Suppressor macrophage treated with lipopolysaccharide for 4 hours (primary cell): ENCODE data around the gene RSBN1.

Experiments
- DNase-seq: peaks from one replicate; pipeline ENCODE4 v3.0.0-alpha.2; 2020

The RSBN1 gene

DNA sequence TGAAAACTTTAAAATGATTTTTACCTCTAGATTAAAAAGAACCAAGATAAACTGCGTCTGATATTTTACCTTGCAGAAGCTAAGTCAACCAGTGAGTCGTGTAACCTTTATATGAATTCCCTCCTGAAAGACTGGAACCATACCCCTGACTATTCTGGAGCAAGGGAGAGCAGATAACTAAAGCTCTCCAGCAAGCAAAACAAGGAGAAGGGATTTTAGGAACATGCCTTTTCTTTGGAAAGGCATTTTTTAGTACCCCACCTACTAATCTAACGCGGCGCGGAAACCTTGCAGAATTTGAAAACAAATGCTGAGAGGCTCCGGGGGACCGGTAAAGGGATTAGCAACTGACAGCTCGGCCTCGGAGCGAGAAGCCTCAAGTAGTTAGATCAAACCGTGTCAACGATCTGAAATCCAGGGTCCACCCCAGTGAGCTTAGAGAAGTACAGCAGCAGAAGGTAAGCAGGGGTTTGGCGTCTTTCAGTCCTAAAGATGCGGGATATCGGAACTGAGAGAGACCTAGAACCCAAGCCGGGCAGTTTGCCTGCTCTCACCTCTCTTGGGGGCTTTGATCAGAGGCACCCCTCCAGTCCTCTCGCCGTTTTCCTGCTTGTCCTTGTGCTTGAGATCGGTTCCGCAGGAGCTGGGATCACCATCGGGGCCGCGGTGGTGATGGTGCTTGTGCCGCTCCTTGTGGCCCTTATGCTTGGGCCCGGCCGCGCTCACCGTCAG, 954 bp downstream of the RSBN1 start:
- peak; percentile 32 for DNase-seq

DNA sequence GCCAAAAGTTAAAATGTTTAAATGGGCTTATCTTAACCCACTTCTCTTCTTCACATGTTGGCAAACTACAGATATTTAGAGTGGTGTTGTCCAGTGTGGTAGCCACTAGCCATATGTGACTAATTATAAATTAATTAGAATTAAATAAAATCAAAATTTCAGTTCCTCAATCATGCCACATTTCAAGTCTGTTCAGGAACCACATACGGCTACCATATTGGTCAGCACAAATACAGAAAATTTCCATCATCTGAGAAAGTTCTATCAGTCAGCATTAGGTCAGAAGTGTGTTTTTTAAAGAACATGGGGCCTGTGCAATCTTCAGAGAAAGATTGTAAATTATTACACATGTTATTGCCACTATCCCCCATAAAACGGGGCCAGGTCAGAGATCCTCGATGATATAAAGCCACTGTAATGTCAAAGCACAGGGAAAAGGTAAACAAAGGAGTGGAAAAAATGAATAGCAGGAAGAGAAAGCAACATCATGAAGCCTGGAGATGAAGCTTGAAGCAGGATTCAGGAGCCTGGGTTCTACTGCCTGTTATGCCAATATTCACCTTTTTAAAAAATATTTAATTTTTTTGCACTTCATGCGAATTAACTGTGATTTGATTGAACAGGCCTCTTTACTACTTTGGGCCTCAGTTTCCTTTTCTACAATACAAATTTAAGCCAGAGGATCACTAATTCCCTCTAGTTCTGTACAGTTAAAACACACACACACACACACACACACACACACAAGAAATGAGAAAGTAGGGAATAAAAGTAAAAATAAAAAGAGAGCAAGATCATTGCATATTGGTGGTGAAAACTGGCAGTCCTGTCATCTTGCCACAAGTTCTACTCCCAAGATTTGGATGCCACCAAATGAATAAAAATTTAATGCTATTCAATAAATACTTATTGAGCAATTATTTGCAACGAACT, 2.3 kb downstream of the RSBN1 start:
- peak; percentile 12 for DNase-seq

- no peak for DNase-seq
These were observed 3.7 kb downstream of the RSBN1 start for GRCh38 chr1:113808450-113809195.

GRCh38 chr1:113805639-113806038, 6.6 kb downstream of the RSBN1 start:
- no peak for DNase-seq

DNA sequence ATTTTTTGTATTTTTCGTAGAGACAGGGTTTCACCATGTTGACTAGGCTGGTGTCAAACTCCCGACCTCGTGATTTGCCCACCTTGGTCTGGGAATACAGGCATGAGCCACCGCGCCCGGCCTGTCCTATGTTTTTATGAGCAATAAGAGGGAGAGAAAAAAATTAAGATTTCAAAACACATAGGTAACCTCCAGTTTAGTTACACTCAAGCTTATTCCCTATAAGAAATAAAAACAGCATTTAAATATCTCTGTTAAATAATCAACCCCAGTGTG, 7.1 kb downstream of the RSBN1 start:
- DNase-seq, result no peak

GRCh38 chr1:113804421-113805255, 7.6 kb downstream of the RSBN1 start:
- peak; percentile 66 for DNase-seq

DNA sequence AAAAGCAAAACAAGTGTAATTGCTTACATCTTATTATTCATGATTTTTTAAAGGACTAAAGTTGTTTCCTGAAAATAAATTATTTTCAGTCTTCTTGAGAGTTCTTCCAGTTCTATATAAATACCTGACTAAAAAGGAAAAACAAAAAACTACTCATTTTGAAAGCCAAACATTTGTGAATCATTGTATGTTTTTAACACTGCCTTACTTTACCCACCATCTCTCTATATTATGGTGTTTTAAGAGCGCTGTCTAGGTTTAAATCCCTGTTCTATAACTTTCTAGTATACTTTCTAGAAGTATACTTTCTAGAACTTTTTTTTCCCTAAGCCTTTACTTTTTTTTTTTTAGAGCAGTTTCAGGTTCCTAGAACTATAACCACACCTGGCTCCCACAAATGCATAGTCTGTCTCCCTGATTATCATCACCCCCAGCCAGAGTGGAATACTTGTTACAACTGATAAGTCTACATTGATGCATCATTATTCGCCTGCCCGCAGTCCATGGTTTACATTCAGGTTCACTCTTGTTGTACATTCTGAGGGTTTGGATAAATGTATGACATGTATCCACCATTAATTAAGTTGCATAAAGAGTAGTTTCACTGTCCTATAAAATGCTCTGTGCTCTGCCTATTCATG, 9.8 kb downstream of the RSBN1 start:
- DNase-seq, result no peak

DNA sequence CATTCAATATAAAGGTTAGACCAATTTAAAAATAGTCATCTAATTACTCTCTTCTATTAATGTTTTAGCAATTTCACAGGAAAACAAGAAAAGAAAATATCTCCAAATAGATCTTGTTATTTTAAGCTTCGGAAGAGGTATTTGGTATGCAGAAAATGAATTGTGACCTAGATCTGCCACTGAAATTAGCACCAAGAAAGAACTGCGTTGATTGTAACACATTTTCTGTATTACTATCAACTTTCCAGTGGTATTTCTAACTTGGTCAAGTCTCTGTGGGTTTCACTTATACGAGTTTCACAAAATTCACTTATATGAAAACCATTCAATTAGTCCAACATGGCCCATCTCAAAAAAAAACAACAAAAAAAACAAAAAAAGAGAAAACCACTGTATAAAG, 11.8 kb downstream of the RSBN1 start:
- no peak for DNase-seq

- no peak for DNase-seq
These were observed 14.8 kb downstream of the RSBN1 start for GRCh38 chr1:113797472-113797871.

DNA sequence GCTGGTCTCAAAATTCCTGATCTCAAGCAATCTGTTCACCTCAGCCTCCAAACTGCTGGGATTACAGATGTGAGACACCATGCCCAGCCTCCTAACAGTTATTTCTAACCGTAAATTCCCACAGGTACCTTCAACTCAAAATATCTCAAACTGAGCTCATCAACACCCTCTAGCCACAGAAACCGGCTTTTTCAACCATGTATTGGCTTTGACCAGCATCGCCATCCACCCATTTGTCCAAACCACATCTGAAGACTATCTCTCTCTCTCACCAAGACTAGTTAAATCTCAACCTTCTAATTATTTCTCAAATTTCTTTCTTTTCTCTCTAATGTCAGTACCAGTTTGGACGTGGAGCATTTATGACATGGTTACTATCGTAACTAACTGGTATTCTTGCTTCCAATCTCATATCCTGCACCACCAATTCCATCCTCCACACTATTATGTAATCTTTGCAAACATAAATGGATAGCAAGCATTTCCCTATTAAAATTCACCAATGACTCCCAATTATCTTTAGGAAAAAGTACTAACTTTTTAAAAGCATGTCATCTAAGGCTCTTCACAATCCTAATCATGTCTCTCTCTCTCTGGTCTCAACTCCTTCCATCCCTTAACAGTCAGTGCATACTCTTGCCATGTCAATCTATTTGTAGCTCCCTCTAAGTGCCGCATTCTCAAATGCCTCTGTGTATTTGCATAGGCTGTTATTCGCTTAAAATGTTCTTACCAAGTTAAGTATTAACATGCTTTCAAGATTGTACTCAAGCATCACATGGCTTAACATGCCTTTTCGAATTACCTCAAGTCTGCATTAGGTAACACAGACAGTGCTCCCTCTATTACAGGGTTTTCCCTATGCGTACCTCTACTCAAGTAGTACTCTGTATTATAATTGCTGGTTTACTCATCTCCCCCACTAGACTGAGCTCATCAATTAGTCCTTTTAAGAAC, 18.1 kb downstream of the RSBN1 start:
- DNase-seq, result no peak

GRCh38 chr1:113792986-113793385, 19.3 kb downstream of the RSBN1 start:
- DNase-seq, result no peak

- DNase-seq, result no peak
These were observed 19.8 kb downstream of the RSBN1 start for GRCh38 chr1:113792471-113792870.

DNA sequence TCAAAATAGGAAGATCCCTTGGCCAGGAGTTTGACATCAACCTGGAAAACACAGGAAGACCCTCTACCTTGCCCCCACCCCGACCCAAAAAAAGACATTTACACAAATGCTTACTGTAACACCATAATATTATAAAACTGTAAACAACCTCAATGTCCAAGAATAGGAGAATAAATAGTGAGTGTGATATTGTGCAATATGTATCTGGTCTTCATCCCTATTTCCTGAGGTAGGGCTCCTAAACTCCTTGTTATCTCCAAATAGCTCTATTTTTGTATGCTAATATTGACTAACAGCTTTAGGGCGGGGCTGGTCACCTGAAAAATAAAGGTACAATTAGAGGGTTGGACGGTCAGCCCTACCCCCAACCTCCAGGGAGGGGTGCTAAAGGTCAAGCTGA, 23.5 kb downstream of the RSBN1 start:
- DNase-seq, result no peak

GRCh38 chr1:113787663-113788062, 24.6 kb downstream of the RSBN1 start:
- DNase-seq, result peak; percentile 12

DNA sequence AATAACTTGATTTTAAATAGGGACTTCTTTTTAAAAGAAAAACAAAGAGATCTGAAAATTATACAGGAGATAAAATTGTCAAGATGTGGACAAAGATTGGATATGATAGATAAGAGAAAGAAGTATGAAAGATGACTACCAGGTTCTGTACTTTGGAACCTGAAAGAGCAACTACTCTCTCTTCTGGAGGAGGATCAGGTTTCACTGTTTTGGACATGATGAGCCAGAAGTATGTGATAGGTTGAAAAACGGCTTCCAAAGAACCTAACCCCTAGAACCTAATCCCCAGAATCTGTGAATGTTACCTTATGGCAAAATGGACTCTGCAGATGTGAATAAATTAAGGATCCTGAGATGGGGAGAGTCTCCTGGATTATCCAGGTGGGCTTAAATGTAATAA, 26.2 kb downstream of the RSBN1 start:
- no peak for DNase-seq

GRCh38 chr1:113784104-113784779, 28.0 kb downstream of the RSBN1 start:
- DNase-seq, result peak; percentile 8

DNA sequence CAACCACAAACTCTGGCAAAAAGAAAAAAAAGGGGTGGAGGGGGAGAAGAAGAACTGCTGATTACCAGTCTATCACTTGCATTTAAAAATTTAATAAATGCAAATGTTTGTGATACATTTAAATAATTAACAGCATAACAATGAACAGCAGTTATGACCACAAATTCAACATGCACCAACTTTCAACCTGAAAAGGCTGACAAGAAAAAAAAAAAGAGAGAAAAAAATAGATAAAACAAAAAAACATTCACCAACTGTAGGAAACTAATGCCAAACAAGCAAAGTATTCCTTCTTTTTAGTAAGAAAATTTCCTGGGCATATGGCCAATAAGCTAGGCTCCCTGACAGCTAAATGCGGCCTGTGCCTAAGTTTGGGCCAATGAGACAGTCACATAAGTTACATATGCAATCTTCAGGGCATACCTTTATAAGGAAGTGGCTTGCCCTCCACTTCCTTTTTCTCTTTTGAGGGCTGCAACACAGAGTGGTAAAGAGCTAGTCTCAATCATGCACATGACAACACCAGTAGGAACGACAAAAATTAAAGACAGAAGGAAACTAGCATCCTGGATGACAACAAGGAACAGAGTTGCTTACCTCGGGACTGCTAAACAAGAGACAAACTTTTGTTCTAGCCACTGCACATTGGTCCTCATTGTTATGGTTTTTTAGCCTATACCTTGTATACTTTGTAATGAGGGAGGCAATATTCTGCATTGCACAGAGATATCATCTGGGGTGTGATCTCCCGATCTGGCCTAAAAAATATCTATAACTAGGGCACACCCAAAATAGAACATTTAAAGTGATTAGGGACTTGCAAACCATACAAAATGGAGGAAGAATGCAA, 28.8 kb downstream of the RSBN1 start:
- peak; percentile 76 for DNase-seq

GRCh38 chr1:113782406-113782805, 29.9 kb downstream of the RSBN1 start:
- peak; percentile 24 for DNase-seq

- no peak for DNase-seq
These were observed 31.7 kb downstream of the RSBN1 start for GRCh38 chr1:113780374-113781146.
